ENCODE data around the gene CARS1. TPM values are rescaled to one million over a fixed set of nuclear protein-coding genes. Genes with fewer than 3 reads are reported as not detected.

The CARS1 gene
- total and polyA plus RNA-seq, 9 of the 15 experiments (the other 6 are each of a cell fraction or from before 2014, with no cell fraction given) = 14.4 to 106 (median 73.6) TPM

GRCh38 chr11:3060436-3061025 lies 3.3 kb upstream of the CARS1 start:
- no peak overlapping the region for H3K4me3 ChIP-seq
- H3K36me3 ChIP-seq (ENCODE audit: control insufficient read depth, insufficient read depth, low read length) = peaks cover 5% of the 10 kb centered on the region; the same call in 2 of the 3 replicates
- H2AFZ ChIP-seq (ENCODE audit: low read depth, low read length) = no peak overlapping the region
- H3K4me1 ChIP-seq (replicated peaks in 1 of 2; ENCODE audit: control insufficient read depth in 2 of 2, insufficient read depth in 2 of 2, low read length in 2 of 2) = peaks cover 23 to 34% of the 10 kb centered on the region in 2 experiments
- H4K20me1 ChIP-seq (replicated peaks; ENCODE audit: control insufficient read depth, insufficient read depth, low read length) = 0 out of 2 replicates have a peak, but pooled peaks cover 12% of the 10 kb centered on the region
- no peaks in the 10 kb centered on the region for H3K27me3 ChIP-seq (ENCODE audit: control insufficient read depth in 2 of 2, insufficient read depth in 2 of 2, low read length in 2 of 2)
- ATAC-seq (no peak), FAIRE-seq (no peak), DNase-seq (ENCODE audit: extremely low read depth in 1 of 4, low spot score in 3 of 4) (no peak)
- peak overlapping the region in 1 of 2 experiments; percentile 11; a peak in 2 of 4 replicates for H3K9ac ChIP-seq (ENCODE audit: insufficient read depth in 1 of 2, low read depth in 2 of 2, low read length in 2 of 2)
- H3K4me2 ChIP-seq (ENCODE audit: insufficient read depth, low read length) = no peak overlapping the region
- no peak overlapping the region for H3K27ac ChIP-seq (ENCODE audit: extremely low read depth, low read depth, low read length)
- H3K79me2 ChIP-seq (ENCODE audit: control insufficient read depth, insufficient read depth, low read length) = peaks cover 24% of the 10 kb centered on the region
- TF ChIP-seq GATAD2A (IDR thresholded peaks at IDR 0.05) = no peak
- no peak for TF ChIP-seq NCOA2 (IDR thresholded peaks at IDR 0.05; ENCODE audit: partially characterized antibody in 2 of 2)
- no peak for TF ChIP-seq TFAP4 (CRISPR knock-in tag; IDR thresholded peaks at IDR 0.05; ENCODE audit: borderline replicate concordance)
- no peak for TF ChIP-seq ZNF75A (CRISPR knock-in tag; IDR thresholded peaks at IDR 0.05)
- no peak for TF ChIP-seq EWSR1 (IDR thresholded peaks at IDR 0.05; ENCODE audit: borderline replicate concordance, low read depth, partially characterized antibody)
- no peak for TF ChIP-seq PRMT5 (CRISPR knock-in tag; IDR thresholded peaks at IDR 0.05)
- no peak for TF ChIP-seq CTBP1 (IDR thresholded peaks at IDR 0.05; ENCODE audit: borderline replicate concordance)
- no peak for TF ChIP-seq SNRNP70 (optimal IDR thresholded peaks at IDR 0.05; ENCODE audit: low read depth, low read length)
- TF ChIP-seq ZHX1 (conservative IDR thresholded peaks at IDR 0.05; ENCODE audit: low read length) = no peak
- no peak for TF ChIP-seq KLF6 (CRISPR knock-in tag; IDR thresholded peaks at IDR 0.05; ENCODE audit: borderline replicate concordance)
- peaks cover 4% of the 10 kb centered on the region for H3K9me1 ChIP-seq (ENCODE audit: control insufficient read depth, insufficient read depth, low read length)
- 79% methylated on average over 11 of the region's 11 CpGs for WGBS (ENCODE audit: insufficient coverage, low coverage, missing lambda C conversion rate)
- ChIA-PET CTCF (ENCODE audit: low intra/inter-chr PET ratio) (no interaction called here), POLR2A (interaction anchor here (0.5 to 1.7 kb wide), 3 partner anchors 10 to 31 kb away, joined by 3 to 4 read pairs (median 3); no protein-coding TSS in a partner anchor)
- BruUV-seq (replicated peaks) = no TSS peak
- intact Hi-C loops (cut with micrococcal nuclease) (no loop called here), in situ Hi-C loops (cut with MboI) (no loop called here)
- no peaks in the 10 kb centered on the region; the same call in 1 of the 2 replicates for H3K9me3 ChIP-seq (replicated peaks; ENCODE audit: control insufficient read depth, insufficient read depth, low read depth, low read length)
